GM04503 (cell line): ENCODE measurements around the gene DISC1.
"Not testable (repeated sequence)": the region's sequence is repeated elsewhere in the genome, so short reads cannot be mapped to it uniquely, and the experiment has no call there.

Experiments
- DNase-seq: peaks from one replicate; pipeline ENCODE4 v3.0.0-alpha.2; 2012; ENCODE audit warnings: low read depth

The DISC1 gene

DNA sequence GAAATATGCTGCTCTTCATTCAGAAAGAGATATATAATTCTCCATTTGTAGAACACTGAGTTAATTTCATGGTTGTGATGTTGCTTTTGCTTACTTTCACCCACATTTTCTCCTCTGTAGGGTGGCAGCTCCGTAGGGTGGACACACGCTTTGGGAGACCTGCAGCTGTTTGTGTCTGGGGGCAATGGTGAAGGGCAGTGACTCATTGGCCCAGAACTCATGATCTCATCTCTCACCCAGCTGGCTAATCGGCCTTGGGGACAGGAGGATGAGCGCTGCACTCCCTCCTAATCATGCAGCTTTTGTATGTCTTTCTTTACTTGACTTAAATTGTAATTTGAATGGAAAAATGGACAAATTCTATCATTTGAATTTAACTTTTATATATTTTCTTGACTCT, 9.6 kb downstream of the DISC1 start:
- no peak for DNase-seq

GRCh38 chr1:231636922-231637321, 10.3 kb downstream of the DISC1 start:
- not testable (repeated sequence) for DNase-seq

- DNase-seq, result no peak
Measured at GRCh38 chr1:231638647-231639046, 12.1 kb downstream of the DISC1 start.

- no peak for DNase-seq
Measured at GRCh38 chr1:231639819-231640218, 13.2 kb downstream of the DISC1 start.

- not testable (repeated sequence) for DNase-seq
Measured at GRCh38 chr1:231641444-231641843, 14.9 kb downstream of the DISC1 start.

- DNase-seq, result not testable (repeated sequence)
Measured at GRCh38 chr1:231642061-231642460, 15.5 kb downstream of the DISC1 start.

- no peak for DNase-seq
Measured at GRCh38 chr1:231642618-231643017, 16.0 kb downstream of the DISC1 start.

GRCh38 chr1:231643071-231643934, 16.7 kb downstream of the DISC1 start:
- DNase-seq, result no peak

- DNase-seq, result no peak
Measured at GRCh38 chr1:231643935-231644237, 17.3 kb downstream of the DISC1 start.

DNA sequence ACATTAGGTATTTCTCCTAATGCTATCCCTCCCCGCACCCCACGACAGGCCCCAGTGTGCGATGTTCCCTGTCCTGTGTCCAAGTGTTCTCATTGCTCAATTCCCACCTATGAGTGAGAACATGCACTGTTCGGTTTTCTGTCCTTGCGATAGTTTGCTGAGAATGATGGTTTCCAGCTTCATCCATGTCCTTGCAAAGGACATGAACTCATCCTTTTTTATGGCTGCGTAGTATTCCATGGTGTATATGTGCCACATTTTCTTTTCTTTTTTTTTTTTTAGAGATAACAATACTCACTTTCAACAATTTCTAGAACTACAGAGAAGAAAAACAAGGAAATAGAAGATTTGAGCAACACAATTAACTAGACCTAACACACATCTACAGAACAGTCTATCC, 19.0 kb downstream of the DISC1 start:
- not testable (repeated sequence) for DNase-seq

DNA sequence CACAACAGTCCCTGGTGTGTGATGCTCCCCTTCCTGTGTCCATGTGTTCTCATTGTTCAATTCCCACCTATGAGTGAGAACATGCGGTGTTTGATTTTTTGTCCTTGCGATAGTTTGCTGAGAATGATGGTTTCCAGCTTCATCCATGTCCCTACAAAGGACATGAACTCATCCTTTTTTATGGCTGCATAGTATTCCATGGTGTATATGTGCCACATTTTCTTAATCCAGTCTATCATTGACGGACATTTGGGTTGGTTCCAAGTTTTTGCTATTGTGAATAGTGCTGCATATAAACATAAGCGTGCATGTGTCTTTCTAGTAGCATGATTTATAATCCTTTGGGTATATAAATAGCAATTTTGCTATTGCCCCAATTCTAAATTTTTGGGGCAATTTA, 19.6 kb downstream of the DISC1 start:
- DNase-seq, result not testable (repeated sequence)

GRCh38 chr1:231651621-231652260, 25.2 kb downstream of the DISC1 start:
- not testable (repeated sequence) for DNase-seq

- no peak for DNase-seq
Measured at GRCh38 chr1:231653632-231654031, 27.0 kb downstream of the DISC1 start.

DNA sequence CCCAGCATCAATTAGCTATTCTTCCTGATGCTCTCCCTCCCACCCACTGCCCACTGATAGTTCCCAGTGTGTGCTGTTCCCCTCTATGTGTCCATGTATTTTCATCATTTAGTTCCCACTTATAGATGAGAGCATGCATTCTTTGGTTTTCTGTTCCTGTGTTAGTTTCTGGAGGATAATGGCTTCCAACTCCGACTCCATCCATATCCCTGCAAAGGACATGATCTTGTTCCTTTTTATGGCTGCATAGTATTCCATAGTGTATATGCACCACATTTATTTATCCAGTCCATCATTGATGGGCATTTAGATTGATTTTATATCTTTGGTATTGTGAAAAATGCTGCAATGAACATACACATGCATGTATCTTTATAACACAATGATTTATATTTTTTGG, 30.2 kb downstream of the DISC1 start:
- no peak for DNase-seq

DNA sequence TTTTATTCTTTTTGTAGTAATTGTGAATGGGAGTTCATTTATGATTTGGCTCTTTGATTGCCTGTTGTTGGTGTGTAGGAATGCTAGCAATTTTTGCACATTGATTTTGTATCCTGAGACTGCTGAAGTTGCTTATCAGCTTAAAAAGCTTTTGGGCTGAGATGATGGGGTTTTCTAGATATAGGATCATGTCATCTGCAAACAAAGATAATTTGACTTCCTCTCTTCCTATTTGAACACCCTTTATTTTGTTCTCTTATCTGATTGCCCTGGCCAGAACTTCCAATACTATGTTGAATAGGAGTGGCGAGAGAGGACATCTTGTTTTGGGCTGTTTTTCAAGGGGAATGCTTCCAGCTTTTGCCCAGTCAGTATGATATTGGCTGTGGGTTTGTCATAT, 31.6 kb downstream of the DISC1 start:
- DNase-seq, result not testable (repeated sequence)

DNA sequence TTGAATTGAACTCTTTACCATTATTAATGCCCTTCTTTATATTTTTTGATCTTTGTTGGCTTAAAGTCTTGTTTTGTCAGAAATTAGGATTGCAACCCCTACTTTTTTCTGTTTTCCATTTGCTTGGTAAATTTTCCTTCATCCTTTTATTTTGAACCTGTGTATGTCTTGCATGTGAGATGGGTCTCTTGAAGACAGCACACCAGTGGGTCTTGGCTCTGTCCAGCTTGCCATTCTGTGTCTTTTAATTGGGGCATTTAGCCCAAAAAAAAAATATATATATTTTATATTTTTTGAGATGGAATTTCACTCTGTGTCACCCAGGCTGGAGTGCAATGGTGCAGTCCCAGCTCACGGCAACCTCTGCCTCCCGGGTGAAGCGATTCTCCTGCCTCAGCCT, 33.6 kb downstream of the DISC1 start:
- DNase-seq, result no peak

- DNase-seq, result no peak
Measured at GRCh38 chr1:231663211-231663792, 36.7 kb downstream of the DISC1 start.

DNA sequence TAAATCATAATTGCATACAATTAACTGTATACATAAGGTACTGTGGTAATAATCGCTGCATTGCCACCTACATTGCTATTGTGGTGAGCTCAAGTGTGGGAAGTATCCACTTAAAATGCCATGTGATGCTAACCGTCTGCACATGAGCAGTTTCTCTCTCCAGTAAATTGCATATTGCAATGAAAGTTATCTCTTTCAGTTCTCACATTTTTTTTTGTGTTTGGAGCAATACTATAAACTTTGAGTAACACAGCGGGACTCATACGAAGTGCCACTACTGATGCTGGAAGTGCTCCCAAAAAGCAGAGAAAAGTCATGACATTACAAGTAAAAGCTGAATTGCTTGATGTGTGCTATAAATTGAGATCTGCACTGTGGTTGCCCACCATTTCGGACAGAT, 38.5 kb downstream of the DISC1 start:
- no peak for DNase-seq

- DNase-seq, result no peak
Measured at GRCh38 chr1:231665726-231666125, 39.1 kb downstream of the DISC1 start.

DNA sequence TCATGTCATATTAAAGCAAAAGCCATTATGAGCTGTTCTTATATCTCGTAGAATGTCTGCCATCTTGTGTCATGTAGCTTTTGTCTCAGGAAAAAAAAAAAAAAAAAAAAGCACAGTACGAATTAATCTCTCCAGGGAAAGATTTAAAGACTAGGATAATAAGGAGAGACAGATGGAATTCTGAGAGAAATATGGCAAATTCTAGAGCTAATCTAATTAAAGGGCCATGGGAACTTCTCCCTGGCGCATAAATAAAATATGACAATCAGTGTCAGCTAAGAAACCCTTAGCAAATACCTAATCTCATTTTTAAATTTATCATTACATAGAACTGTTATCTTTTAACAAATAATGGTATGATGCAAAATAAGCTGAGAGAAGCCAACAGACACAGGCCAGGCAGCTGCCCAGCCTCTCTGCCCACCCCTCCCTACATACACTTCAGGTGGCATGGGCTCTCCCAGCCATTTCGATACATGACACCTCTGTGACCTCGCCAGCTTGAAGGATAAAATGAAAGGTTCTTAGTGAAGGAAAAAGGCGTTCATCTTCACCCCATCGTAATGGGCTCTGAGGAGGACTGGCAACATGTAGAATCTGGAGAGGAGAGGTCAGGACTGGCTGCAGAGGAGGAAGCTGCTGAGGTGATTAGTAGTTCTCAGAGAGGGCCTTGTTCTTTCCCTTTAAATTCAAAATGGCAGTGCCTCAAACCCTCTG, 39.8 kb downstream of the DISC1 start:
- no peak for DNase-seq

DNA sequence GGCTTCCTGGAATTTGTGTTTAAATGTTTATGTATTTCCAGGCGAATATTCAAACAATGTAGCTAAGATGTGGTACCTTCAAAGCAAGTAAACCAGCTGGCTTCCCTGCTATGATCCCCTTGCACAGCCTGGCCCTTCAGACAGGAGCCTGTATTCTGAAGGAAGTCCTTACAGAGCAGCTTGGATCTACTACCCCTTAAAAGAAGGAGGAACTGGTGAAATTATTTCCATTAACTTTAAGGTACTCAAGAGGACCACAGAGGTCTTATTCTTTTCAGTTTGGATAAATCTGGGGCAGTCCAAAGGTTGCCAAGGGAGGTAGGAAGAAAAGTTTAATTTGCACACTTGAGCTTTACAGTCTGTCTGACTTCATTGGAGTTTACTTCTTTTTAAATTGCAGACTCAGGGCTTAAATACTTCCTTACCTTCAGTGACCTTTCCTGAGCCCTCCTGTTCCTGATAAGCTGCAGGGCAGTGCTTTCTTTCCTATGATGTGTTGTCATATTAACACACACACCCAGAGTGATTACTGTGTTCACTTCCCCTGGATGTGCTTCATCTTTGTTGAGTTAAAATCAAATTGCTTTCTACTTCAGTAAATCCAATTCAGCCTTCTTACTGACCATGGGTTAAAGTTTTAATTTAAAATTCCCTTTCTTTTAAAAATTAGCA, 40.5 kb downstream of the DISC1 start:
- no peak for DNase-seq

GRCh38 chr1:231667896-231668506, 41.4 kb downstream of the DISC1 start:
- no peak for DNase-seq
